SK-N-SH (cell line): Measurements from ENCODE around the gene CALCB. TPM values are rescaled to one million over a fixed set of nuclear protein-coding genes. Genes with fewer than 3 reads are reported as not detected.
A peak's percentile ranks its signal among the peaks of the same experiment; 100 is the strongest.

Experiments used
- CTCF ChIA-PET: fragments of 300-600, 350-600 bp; formaldehyde crosslinking; extraction: SDS; loops from one replicate; lab custom pipeline; 2021; lab: Yijun Ruan, JAX
- POLR2A ChIA-PET: fragments of 350-600 bp; sonication (Branson Sonifier 250); formaldehyde crosslinking; extraction: SDS; loops from one replicate; lab custom pipeline; 2020; ENCODE audit warnings: antibody characterized with exemption, inconsistent platforms; lab: Yijun Ruan, JAX
- DNase-seq: peaks from one replicate; pipeline ENCODE4 v3.0.0; 2012
- H2AFZ ChIP-seq: fragments of 200-600 bp; sonication (generic); 2 replicates; pipeline ENCODE4 v1.8.1; 2016; ENCODE audit warnings: antibody characterized with exemption, mild to moderate bottlenecking, low read depth
- H3F3A ChIP-seq: fragments of 200-600 bp; sonication (generic); replicated peaks from 2 replicates; pipeline ENCODE3; 2016; ENCODE audit warnings: antibody characterized with exemption, mild to moderate bottlenecking; ENCODE audit not compliant: insufficient read depth
- H3K27ac ChIP-seq, 2 experiments: fragments of 200-500 bp in 1 of 2; fragments of 200-600 bp in 1 of 2; sonication (Bioruptor generic) in 1 of 2; sonication (generic), shearing (Covaris generic) in 1 of 2; 2 replicates each; pipeline versions ENCODE4 v1.5.1 to v1.6.1; 2014 to 2016; ENCODE audit warnings: low read depth in 2 of 2, inconsistent platforms in 1 of 2, low read length in 1 of 2, mild to moderate bottlenecking in 1 of 2, mixed read lengths in 1 of 2
- H3K27me3 ChIP-seq: fragments of 200-600 bp; sonication (generic), shearing (Covaris generic); 2 replicates; pipeline ENCODE4 v1.6.1; 2016; ENCODE audit warnings: mixed run types; ENCODE audit not compliant: insufficient read depth
- H3K36me3 ChIP-seq, 2 experiments: fragments of 200-500 bp in 1 of 2; fragments of 200-600 bp in 1 of 2; sonication (Bioruptor generic) in 1 of 2; sonication (generic) in 1 of 2; replicated peaks in 1 of 2; 2 replicates each; pipeline versions ENCODE3 to v1.5.1; 2014 to 2016; ENCODE audit warnings: low read length in 1 of 2, mild to moderate bottlenecking in 1 of 2; ENCODE audit not compliant: insufficient read depth in 2 of 2, control insufficient read depth in 1 of 2
- H3K4me1 ChIP-seq, 2 experiments: fragments of 200-500 bp in 1 of 2; fragments of 200-600 bp in 1 of 2; sonication (Bioruptor generic) in 1 of 2; sonication (generic), shearing (Covaris generic) in 1 of 2; 2 replicates each; pipeline versions ENCODE4 v1.5.1 to v1.6.1; 2014 to 2016; ENCODE audit warnings: low read depth in 1 of 2, low read length in 1 of 2, mixed run types in 1 of 2; ENCODE audit not compliant: insufficient read depth in 2 of 2, control insufficient read depth in 1 of 2
- H3K4me2 ChIP-seq: fragments of 200-600 bp; sonication (generic), shearing (Covaris generic); 2 replicates; pipeline ENCODE4 v1.6.1; 2017; ENCODE audit warnings: mixed run types
- H3K4me3 ChIP-seq, 2 experiments: fragments of 200-500 bp in 1 of 2; fragments of 200-600 bp in 1 of 2; sonication (Bioruptor generic) in 1 of 2; sonication (generic), shearing (Covaris generic) in 1 of 2; 2 replicates each; pipeline versions ENCODE4 v1.5.1 to v1.8.1; 2014 to 2016; ENCODE audit warnings: low read depth in 2 of 2, inconsistent platforms in 1 of 2, low read length in 1 of 2, mild to moderate bottlenecking in 1 of 2, mixed read lengths in 1 of 2, moderate library complexity in 1 of 2
- H3K79me2 ChIP-seq: fragments of 200-600 bp; sonication (generic); 2 replicates; pipeline ENCODE4 v1.8.1; 2017; ENCODE audit warnings: mild to moderate bottlenecking; ENCODE audit not compliant: insufficient read depth
- H3K9ac ChIP-seq: fragments of 200-600 bp; sonication (generic); 2 replicates; pipeline ENCODE4 v1.6.1; 2017; ENCODE audit warnings: mixed run types
- H3K9me2 ChIP-seq: fragments of 200-600 bp; sonication (generic); 2 replicates; pipeline ENCODE4 v1.6.1; 2017; ENCODE audit warnings: mixed run types
- H3K9me3 ChIP-seq: fragments of 200-600 bp; sonication (generic); 2 replicates; pipeline ENCODE4 v1.6.1; 2017; ENCODE audit warnings: mixed run types, mild to moderate bottlenecking, moderate library complexity
- H4K20me1 ChIP-seq: fragments of 200-600 bp; sonication (generic); 2 replicates; pipeline ENCODE4 v1.6.1; 2017; ENCODE audit warnings: mild to moderate bottlenecking, mixed run types; ENCODE audit not compliant: insufficient read depth
- EZH2phosphoT487 ChIP-seq: fragments of 200-600 bp; sonication (generic); IDR thresholded peaks from 2 replicates; pipeline ENCODE4 v1.6.1; 2017; ENCODE audit warnings: low read depth, mixed run types, mild to moderate bottlenecking, antibody characterized with exemption, moderate library complexity, borderline replicate concordance
- FOSL2 ChIP-seq: IDR thresholded peaks from 2 replicates; pipeline ENCODE4 v1.4.0; 2012; ENCODE audit warnings: low read depth, mild to moderate bottlenecking, moderate library complexity, borderline replicate concordance
- FOXM1 ChIP-seq: IDR thresholded peaks from 2 replicates; pipeline ENCODE4 v1.4.0; 2012; ENCODE audit warnings: low read depth, mild to moderate bottlenecking
- JUND ChIP-seq: IDR thresholded peaks from 2 replicates; pipeline ENCODE4 v1.4.0; 2012
- NRF1 ChIP-seq: IDR thresholded peaks from 2 replicates; pipeline ENCODE4 v1.6.1; 2012; ENCODE audit warnings: low read depth, mild to moderate bottlenecking, low read length
- RCOR1 ChIP-seq: fragments of 150-350 bp; IDR thresholded peaks from 2 replicates; pipeline ENCODE4 v1.6.1; 2017; ENCODE audit warnings: antibody characterized with exemption, low read length
- SIN3A ChIP-seq: IDR thresholded peaks from 2 replicates; pipeline ENCODE4 v1.6.1; 2012; ENCODE audit warnings: low read depth, mild to moderate bottlenecking, low read length, moderate library complexity, borderline replicate concordance
- TAF1 ChIP-seq: IDR thresholded peaks from 2 replicates; pipeline ENCODE4 v1.6.1; 2012; ENCODE audit warnings: low read depth, mild to moderate bottlenecking, low read length, moderate library complexity, borderline replicate concordance
- WGBS: methylation state at CpG from one replicate; pipeline ENCODE4 v1.1.6; 2017; ENCODE audit warnings: low lambda C conversion rate; 5-methylcytosine and 5-hydroxymethylcytosine counted together
- polyA plus RNA-seq, 3 experiments: library from polyadenylated mRNA; depleted of rRNA; stranded (reverse); fragments of >200 nt; gene quantifications; 2 replicates each; pipeline ENCODE4 v1.2.3, GENCODE V29; 2012
- TF ChIP-seq, protein P1 (sequence below): IDR thresholded peaks from 2 replicates; pipeline ENCODE4 v1.4.0; 2012; ENCODE audit warnings: low read depth, borderline replicate concordance
- TF ChIP-seq, protein P2 (sequence below): fragments of 150-350 bp; IDR thresholded peaks from 2 replicates; pipeline ENCODE4 v1.6.1; 2016; ENCODE audit warnings: mild to moderate bottlenecking, low read depth, low read length
- TF ChIP-seq, protein P3 (sequence below): IDR thresholded peaks from 2 replicates; pipeline ENCODE4 v1.4.0; 2012; ENCODE audit warnings: low read depth, borderline replicate concordance
- TF ChIP-seq, protein P4 (sequence below): IDR thresholded peaks from 2 replicates; pipeline ENCODE4; 2012

CALCB gene
- polyA plus RNA-seq, 1 of the 3 experiments (the other 2 are of a cell fraction), result 0.07 TPM

DNA sequence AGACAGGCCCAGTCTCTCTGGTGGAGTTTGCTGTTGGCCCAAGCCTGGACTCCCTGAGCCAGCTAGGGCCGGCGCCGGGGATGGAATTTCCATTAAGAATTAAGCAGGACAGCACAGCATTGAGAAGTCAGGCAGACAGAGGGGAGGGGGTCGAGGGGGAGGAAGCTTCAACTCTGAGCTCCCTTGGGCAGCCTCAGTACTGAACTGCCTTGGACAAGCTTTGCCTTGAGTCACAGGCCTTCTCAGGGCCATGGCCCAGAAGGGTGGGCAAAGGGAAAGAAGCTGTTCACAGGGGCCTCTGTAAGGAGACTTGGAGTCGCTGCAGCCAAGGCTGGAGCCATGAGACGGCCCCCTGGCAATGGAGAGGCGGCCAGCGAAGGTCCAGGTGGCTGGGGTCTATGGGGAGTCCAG lies 38.7 kb downstream of the CALCB start:
- Histone ChIP-seq H3K4me1 (peaks cover 6 to 7% of the 10 kb centered on the region in 2 experiments; a peak in 2 of 4 replicates), H3K27me3 (no peaks in the 10 kb centered on the region; the same call in 1 of the 2 replicates), H3K36me3 (no peaks in the 10 kb centered on the region), H3K4me2 (no peak overlapping the region), H3K27ac (no peak overlapping the region), H4K20me1 (no peaks in the 10 kb centered on the region), H3K79me2 (no peaks in the 10 kb centered on the region), H3K9me2 (no peaks in the 10 kb centered on the region), H3F3A (no peaks in the 10 kb centered on the region), H3K4me3 (no peak overlapping the region), H2AFZ (no peak overlapping the region), H3K9ac (no peak overlapping the region), H3K9me3 (no peaks in the 10 kb centered on the region)
- ChIA-PET POLR2A (no interaction called here), CTCF (interaction anchor here (6.2 to 16.9 kb wide), 2 partner anchors 10 to 94 kb away, joined by 67 to 282 read pairs; no protein-coding TSS in a partner anchor)
- 64% methylated on average over 8 of the region's 8 CpGs for WGBS
- DNase-seq, result no peak
- TF ChIP-seq SIN3A, result no peak
- TF ChIP-seq, protein P1, sequence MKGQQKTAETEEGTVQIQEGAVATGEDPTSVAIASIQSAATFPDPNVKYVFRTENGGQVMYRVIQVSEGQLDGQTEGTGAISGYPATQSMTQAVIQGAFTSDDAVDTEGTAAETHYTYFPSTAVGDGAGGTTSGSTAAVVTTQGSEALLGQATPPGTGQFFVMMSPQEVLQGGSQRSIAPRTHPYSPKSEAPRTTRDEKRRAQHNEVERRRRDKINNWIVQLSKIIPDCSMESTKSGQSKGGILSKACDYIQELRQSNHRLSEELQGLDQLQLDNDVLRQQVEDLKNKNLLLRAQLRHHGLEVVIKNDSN, result no peak
- no peak for TF ChIP-seq FOSL2
- TF ChIP-seq RCOR1, result no peak
- no peak for TF ChIP-seq JUND
- no peak for TF ChIP-seq FOXM1

DNA sequence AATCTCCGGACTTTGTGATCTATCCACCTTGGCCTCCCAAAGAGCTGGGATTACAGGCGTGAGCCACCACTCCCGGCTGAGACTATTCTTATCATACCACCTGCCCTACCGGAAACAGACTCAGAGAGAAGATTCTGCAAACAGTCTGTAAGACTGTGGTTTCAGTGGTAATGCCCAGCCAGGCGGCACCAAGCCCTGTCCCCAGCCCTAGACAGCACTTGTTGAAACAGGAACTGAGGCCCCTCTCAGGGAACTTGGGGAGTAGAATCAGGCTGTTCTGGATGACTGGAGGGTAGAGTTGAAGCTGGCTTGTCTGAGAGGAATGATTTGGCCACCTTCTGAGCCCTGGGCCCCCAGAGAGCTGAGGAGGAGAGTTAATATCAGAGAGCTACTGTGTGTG lies 40.0 kb downstream of the CALCB start:
- CTCF ChIA-PET, result interaction anchor here (0.9 to 6.2 kb wide), 6 partner anchors 11 to 139 kb away, joined by 3 to 67 read pairs (median 4); no protein-coding TSS in a partner anchor
- POLR2A ChIA-PET, result no interaction called here
- Histone ChIP-seq H4K20me1 (no peaks in the 10 kb centered on the region), H3K9me2 (no peaks in the 10 kb centered on the region), H3K27me3 (no peaks in the 10 kb centered on the region; the same call in 1 of the 2 replicates), H3K4me3 (no peak overlapping the region), H3K9me3 (no peaks in the 10 kb centered on the region), H3K27ac (no peak overlapping the region), H3K9ac (no peak overlapping the region), H3K4me1 (peaks cover 0 to 7% of the 10 kb centered on the region in 2 experiments; a peak in 1 of 4 replicates), H3K79me2 (no peaks in the 10 kb centered on the region), H3F3A (no peaks in the 10 kb centered on the region), H2AFZ (no peak overlapping the region; the same call in 1 of the 2 replicates), H3K4me2 (no peak overlapping the region), H3K36me3 (no peaks in the 10 kb centered on the region)
- TF ChIP-seq NRF1, result no peak
- no peak for DNase-seq
- WGBS, result 64% methylated on average over 4 of the region's 5 CpGs

DNA sequence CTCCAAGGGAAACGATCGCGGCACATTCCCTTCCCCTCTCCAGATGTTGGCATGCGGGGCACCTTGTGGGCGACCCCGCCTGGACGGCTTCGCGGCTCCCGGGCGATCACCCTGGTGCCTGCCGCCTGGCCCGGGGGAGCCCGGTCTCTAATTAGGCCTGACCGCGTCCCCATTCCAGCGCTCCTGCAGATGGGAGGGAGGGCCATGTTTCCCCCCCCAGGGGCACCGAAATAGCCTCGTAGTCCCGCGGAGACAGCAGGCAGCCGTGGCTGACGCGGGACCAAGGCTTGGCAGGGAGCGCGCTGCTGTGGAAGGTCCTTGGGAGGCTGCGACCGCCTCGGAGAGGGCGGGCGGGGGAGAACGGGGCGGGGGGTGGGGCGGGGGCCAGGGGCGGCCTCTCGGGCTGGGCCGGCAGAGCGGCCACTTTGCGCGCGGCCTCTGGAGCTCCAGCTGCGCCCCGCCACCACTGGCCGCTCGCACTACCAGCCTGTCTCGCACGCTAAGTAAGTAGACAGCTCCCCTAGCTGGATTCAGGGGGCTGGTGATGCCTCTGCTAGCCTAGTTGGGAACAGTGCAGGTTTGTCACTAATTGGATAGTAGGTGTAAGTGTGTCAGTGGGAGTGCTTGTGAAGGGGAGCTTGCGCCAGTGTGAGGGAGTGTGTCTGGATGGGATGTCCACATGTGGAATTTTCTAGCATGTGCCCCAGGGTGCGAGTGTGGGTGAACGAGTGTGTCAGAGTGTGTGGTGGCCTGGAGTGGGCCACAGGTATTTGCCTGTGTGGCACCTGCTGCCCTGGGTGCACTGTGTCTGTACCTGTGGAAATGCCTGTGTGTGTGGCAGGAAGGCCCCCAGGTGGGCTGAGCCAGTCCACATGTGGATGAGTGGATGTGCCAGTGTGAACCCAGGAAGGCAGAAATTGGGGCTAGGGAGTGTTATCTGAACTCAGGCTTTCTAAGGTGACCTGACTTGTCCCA lies 41.4 kb downstream of the CALCB start, which contains the start of gene INSC:
Gene INSC, plus strand, starts transcription at position 423 of the 975 bp plus-strand sequence. CDS start 34,252 bp downstream, outside the sequence.
- H3K27ac ChIP-seq, result no peak within 1 kb of the TSS
- no peaks in the 10 kb centered on the region for H3F3A ChIP-seq
- 9% methylated on average over 19 of the region's 50 CpGs for WGBS
- H3K36me3 ChIP-seq, result no peaks in the 10 kb centered on the region
- DNase-seq, result peak; percentile 85
- no peaks in the 10 kb centered on the region for H3K9me3 ChIP-seq
- peak within 1 kb of the TSS; percentile 35 to 52; a peak in 3 of 4 replicates for H3K4me3 ChIP-seq
- ChIA-PET POLR2A (no interaction called here), CTCF (interaction anchor here (0.6 to 6.2 kb wide), 8 partner anchors 13 to 140 kb away, joined by 3 to 67 read pairs (median 4); no protein-coding TSS in a partner anchor)
- no peaks in the 10 kb centered on the region for H4K20me1 ChIP-seq
- no peak within 1 kb of the TSS; the same call in 1 of the 2 replicates for H2AFZ ChIP-seq
- H3K4me1 ChIP-seq, result peaks cover 0 to 7% of the 10 kb centered on the region in 2 experiments; a peak in 1 of 4 replicates
- no peaks in the 10 kb centered on the region for H3K9me2 ChIP-seq
- peak within 1 kb of the TSS; percentile 52; the same call in 1 of the 2 replicates for H3K4me2 ChIP-seq
- no peak within 1 kb of the TSS for H3K9ac ChIP-seq
- no peaks in the 10 kb centered on the region; the same call in 1 of the 2 replicates for H3K27me3 ChIP-seq
- H3K79me2 ChIP-seq, result no peaks in the 10 kb centered on the region
- TF ChIP-seq, protein P2, sequence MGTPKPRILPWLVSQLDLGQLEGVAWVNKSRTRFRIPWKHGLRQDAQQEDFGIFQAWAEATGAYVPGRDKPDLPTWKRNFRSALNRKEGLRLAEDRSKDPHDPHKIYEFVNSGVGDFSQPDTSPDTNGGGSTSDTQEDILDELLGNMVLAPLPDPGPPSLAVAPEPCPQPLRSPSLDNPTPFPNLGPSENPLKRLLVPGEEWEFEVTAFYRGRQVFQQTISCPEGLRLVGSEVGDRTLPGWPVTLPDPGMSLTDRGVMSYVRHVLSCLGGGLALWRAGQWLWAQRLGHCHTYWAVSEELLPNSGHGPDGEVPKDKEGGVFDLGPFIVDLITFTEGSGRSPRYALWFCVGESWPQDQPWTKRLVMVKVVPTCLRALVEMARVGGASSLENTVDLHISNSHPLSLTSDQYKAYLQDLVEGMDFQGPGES, result no peak
- TF ChIP-seq, protein P3, sequence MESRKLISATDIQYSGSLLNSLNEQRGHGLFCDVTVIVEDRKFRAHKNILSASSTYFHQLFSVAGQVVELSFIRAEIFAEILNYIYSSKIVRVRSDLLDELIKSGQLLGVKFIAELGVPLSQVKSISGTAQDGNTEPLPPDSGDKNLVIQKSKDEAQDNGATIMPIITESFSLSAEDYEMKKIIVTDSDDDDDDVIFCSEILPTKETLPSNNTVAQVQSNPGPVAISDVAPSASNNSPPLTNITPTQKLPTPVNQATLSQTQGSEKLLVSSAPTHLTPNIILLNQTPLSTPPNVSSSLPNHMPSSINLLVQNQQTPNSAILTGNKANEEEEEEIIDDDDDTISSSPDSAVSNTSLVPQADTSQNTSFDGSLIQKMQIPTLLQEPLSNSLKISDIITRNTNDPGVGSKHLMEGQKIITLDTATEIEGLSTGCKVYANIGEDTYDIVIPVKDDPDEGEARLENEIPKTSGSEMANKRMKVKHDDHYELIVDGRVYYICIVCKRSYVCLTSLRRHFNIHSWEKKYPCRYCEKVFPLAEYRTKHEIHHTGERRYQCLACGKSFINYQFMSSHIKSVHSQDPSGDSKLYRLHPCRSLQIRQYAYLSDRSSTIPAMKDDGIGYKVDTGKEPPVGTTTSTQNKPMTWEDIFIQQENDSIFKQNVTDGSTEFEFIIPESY, result no peak
- TF ChIP-seq EZH2phosphoT487 (no peak), SIN3A (no peak), TAF1 (no peak)
- TF ChIP-seq, protein P4, sequence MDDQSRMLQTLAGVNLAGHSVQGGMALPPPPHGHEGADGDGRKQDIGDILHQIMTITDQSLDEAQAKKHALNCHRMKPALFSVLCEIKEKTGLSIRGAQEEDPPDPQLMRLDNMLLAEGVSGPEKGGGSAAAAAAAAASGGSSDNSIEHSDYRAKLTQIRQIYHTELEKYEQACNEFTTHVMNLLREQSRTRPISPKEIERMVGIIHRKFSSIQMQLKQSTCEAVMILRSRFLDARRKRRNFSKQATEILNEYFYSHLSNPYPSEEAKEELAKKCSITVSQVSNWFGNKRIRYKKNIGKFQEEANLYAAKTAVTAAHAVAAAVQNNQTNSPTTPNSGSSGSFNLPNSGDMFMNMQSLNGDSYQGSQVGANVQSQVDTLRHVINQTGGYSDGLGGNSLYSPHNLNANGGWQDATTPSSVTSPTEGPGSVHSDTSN, result no peak
- TF ChIP-seq, protein P1, result no peak
